ENCODE measurements around the gene DNAJC21.

DNA sequence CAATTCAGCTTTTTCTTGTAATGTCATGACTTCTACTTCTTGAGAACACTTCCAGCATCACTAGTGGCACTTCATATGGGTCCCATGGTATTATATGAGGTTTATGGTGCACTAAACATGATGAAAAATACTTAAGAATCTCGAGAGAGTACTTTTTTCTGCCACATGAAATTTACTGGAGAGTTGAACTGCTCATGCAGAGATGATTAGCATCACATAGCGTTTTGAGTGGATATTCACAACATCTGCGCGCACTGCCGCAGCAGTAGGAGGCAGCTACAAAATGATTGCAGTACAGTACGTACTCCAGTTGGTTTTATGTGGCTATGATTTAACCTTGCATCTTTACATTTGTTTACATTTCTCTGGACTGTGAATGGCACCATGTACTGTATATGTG is 28.7 kb upstream of the DNAJC21 start:
- TF ChIP-seq, protein P1, sequence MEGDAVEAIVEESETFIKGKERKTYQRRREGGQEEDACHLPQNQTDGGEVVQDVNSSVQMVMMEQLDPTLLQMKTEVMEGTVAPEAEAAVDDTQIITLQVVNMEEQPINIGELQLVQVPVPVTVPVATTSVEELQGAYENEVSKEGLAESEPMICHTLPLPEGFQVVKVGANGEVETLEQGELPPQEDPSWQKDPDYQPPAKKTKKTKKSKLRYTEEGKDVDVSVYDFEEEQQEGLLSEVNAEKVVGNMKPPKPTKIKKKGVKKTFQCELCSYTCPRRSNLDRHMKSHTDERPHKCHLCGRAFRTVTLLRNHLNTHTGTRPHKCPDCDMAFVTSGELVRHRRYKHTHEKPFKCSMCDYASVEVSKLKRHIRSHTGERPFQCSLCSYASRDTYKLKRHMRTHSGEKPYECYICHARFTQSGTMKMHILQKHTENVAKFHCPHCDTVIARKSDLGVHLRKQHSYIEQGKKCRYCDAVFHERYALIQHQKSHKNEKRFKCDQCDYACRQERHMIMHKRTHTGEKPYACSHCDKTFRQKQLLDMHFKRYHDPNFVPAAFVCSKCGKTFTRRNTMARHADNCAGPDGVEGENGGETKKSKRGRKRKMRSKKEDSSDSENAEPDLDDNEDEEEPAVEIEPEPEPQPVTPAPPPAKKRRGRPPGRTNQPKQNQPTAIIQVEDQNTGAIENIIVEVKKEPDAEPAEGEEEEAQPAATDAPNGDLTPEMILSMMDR (IDR thresholded peaks at IDR 0.05), result no peak
- TF ChIP-seq POLR2AphosphoS5 (IDR thresholded peaks at IDR 0.05), result no peak
- no peak for TF ChIP-seq POLR2A (IDR thresholded peaks at IDR 0.05)

Measured in transverse colon (tissue), 4 donors.